Measurements from ENCODE around the gene UBE2D1. TPM values are rescaled to one million over a fixed set of nuclear protein-coding genes. Genes with fewer than 3 reads are reported as not detected.

Gene UBE2D1
- total RNA-seq, 4 donors from 2014 or later, result 11.5 to 34.2 (median 14.6) TPM

DNA sequence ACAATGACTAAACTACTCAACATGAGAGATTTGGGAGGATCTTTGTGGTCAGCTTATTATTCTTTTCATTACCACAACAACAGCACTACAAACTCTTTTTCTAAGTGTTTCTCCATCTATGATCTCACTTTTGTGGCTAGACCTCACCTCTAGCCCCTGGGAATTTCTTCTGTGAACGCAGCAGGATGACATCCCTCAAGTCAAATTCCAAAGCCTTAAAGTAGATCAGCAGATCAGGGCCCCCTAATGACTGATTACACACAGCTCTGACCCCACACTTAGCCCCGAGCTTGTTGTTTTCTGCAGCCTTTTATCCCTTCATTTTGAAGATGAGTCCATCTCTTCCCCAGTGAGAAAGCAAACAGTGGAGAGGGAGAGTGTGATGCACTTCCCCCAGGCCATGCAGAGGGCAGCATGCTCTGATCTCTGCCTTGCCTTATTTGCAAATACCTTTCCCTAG lies 77.7 kb downstream of the UBE2D1 start:
- TF ChIP-seq, protein P1, sequence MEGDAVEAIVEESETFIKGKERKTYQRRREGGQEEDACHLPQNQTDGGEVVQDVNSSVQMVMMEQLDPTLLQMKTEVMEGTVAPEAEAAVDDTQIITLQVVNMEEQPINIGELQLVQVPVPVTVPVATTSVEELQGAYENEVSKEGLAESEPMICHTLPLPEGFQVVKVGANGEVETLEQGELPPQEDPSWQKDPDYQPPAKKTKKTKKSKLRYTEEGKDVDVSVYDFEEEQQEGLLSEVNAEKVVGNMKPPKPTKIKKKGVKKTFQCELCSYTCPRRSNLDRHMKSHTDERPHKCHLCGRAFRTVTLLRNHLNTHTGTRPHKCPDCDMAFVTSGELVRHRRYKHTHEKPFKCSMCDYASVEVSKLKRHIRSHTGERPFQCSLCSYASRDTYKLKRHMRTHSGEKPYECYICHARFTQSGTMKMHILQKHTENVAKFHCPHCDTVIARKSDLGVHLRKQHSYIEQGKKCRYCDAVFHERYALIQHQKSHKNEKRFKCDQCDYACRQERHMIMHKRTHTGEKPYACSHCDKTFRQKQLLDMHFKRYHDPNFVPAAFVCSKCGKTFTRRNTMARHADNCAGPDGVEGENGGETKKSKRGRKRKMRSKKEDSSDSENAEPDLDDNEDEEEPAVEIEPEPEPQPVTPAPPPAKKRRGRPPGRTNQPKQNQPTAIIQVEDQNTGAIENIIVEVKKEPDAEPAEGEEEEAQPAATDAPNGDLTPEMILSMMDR (IDR thresholded peaks at IDR 0.05; ENCODE audit: low read depth), result no peak

DNA sequence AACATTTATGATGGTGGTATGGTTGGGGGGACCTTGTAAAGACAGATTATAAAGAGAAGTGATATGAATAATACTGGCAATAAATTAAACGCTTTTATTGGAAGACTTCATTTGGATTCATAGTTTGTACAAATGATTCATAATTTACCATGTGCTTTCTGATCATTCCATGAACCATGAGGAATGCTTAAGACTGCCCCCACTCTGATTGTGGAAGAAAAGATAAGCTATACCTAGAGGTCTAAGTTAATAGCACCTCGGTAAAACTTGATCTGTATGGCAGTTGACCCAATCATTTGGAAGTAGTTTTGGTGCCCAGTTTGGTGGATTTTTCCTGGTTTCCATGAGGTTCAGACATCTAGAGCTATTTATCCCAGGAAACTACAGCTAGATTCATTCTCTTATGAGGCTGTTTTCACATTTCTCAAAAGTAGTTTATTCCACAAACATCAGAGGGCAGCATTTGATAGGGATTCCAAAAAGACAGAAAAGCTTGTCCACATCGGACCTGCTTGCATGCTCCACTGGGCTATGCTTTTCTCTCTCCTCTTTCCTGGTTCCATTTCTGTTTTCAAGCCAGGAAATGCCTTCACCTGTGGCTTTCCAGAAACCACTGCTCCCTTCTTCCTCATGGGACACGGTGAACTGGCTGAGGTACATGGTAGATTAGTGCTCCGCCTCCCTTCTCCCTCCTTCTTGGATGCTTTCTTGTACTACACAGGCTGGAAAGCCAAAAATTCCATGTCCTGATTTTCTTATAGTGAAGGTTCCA lies 79.7 kb downstream of the UBE2D1 start:
- TF ChIP-seq, protein P1 (IDR thresholded peaks at IDR 0.05; ENCODE audit: low read depth), result no peak

DNA sequence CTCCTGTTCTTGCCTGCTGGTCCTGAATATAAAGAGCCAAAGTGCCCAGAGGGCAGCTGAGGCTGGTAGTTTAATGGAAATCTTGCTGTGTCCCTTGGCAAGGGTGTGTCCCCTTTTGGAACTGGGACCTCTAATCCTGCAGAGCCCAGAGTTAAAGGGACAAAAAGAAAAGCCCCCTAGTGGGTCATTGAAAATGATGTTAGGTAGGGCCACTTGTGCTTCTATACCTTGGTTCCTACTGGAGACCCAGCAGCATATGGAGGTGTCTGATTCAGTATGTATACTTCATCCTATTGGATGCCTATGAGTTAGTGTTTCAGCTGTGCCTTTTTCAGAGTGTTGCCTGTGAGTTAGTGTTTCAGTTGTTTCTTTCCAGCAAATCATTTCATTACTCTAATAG lies 81.0 kb downstream of the UBE2D1 start:
- TF ChIP-seq, protein P1 (IDR thresholded peaks at IDR 0.05; ENCODE audit: low read depth), result no peak

Other genes starting within 250 kb of the UBE2D1 start
- 10 to 100 TPM in 3 of 4 donors, 1 to 10 TPM in 1; 5.7 to 16.0 (median 10.4) TPM for gene IPMK, start 67.1 kb upstream of the UBE2D1 start, total RNA-seq
- gene CISD1, start 65.8 kb upstream of the UBE2D1 start, total RNA-seq, result 10 to 100 TPM in 3 of 4 donors, 1 to 10 TPM in 1; 6.8 to 23.8 (median 15.2) TPM
- 10 to 100 TPM; 15.3 to 20.1 (median 17.6) TPM for gene TFAM, start 50.4 kb downstream of the UBE2D1 start, total RNA-seq
- 10 to 100 TPM; 17.9 to 26.0 (median 23.0) TPM for gene BICC1, start 177.9 kb downstream of the UBE2D1 start, total RNA-seq